PC-3 (cell line): ENCODE measurements around the gene BCL11B. TPM values are rescaled to one million over a fixed set of nuclear protein-coding genes. Genes with fewer than 3 reads are reported as not detected.

Experiments
- ATAC-seq: fragments of 200-7000 bp; cut with Tn5 transposase; 2 replicates; pipeline ENCODE4 v1.9.1; 2020; ENCODE audit warnings: mild to moderate bottlenecking, moderate library complexity
- BruUV-seq: library from RNA; stranded (reverse); fragments of 400-500 nt; replicated peaks from 2 replicates; lab custom pipeline; 2021; lab: Mats Ljungman, UMichigan
- CTCF ChIA-PET: fragments of 300-600 bp; sonication (Branson Sonifier 250); formaldehyde crosslinking; loops from one replicate; lab custom pipeline; 2022; ENCODE audit warnings: antibody characterized with exemption; lab: Charles Lee
- POLR2A ChIA-PET: fragments of 300-600 bp; sonication (Branson Sonifier 250); formaldehyde crosslinking; loops from one replicate; lab custom pipeline; 2022; ENCODE audit warnings: antibody characterized with exemption; ENCODE audit not compliant: unreplicated experiment; lab: Charles Lee
- DNase-seq: peaks from one replicate; pipeline ENCODE4 v3.0.0-alpha.2; 2015
- H2AFZ ChIP-seq: fragments of 300-600 bp; sonication (generic); 2 replicates; pipeline ENCODE4 v1.6.0; 2016; ENCODE audit warnings: antibody characterized with exemption, low read length
- H3F3A ChIP-seq: fragments of 300-600 bp; sonication (generic); one replicate; pipeline ENCODE4 v1.6.0; 2017; ENCODE audit warnings: antibody characterized with exemption, low read length, control low read depth, mild to moderate bottlenecking; ENCODE audit not compliant: unreplicated experiment
- H3K27ac ChIP-seq: fragments of 300-600 bp; sonication (generic); 2 replicates; pipeline ENCODE4 v1.5.1; 2016; ENCODE audit warnings: mild to moderate bottlenecking, low read length
- H3K27me3 ChIP-seq: fragments of 300-600 bp; sonication (generic); 2 replicates; pipeline ENCODE4 v1.6.1; 2016; ENCODE audit warnings: low read length, mixed read lengths
- H3K36me3 ChIP-seq: fragments of 300-600 bp; sonication (generic); 2 replicates; pipeline ENCODE4 v1.6.1; 2016; ENCODE audit warnings: low read depth, mixed run types, low read length, mixed read lengths
- H3K4me1 ChIP-seq: fragments of 300-600 bp; sonication (generic); 2 replicates; pipeline ENCODE4 v1.5.1; 2016; ENCODE audit warnings: low read length; ENCODE audit not compliant: insufficient read depth
- H3K4me2 ChIP-seq: fragments of 300-600 bp; sonication (generic); 2 replicates; pipeline ENCODE4 v1.6.0; 2016; ENCODE audit warnings: low read length
- H3K4me3 ChIP-seq: fragments of 300-600 bp; sonication (generic); 2 replicates; pipeline ENCODE4 v1.5.1; 2016; ENCODE audit warnings: mild to moderate bottlenecking, low read length, mixed read lengths
- H3K79me2 ChIP-seq: fragments of 300-600 bp; sonication (generic); 2 replicates; pipeline ENCODE4 v1.6.1; 2017; ENCODE audit warnings: low read length, mixed read lengths
- H3K9ac ChIP-seq: fragments of 300-600 bp; sonication (generic); 2 replicates; pipeline ENCODE4 v1.6.0; 2016; ENCODE audit warnings: mild to moderate bottlenecking, low read length
- H3K9me2 ChIP-seq: fragments of 300-600 bp; sonication (generic); replicated peaks from 2 replicates; pipeline ENCODE4 v1.6.1; 2016; ENCODE audit warnings: mixed run types, low read length, mixed read lengths
- H3K9me3 ChIP-seq: fragments of 300-600 bp; sonication (generic); 2 replicates; pipeline ENCODE4 v1.6.1; 2016; ENCODE audit warnings: low read length, mixed read lengths
- H4K20me1 ChIP-seq: fragments of 300-600 bp; sonication (generic); 2 replicates; pipeline ENCODE4 v1.6.1; 2016; ENCODE audit warnings: low read length, mixed read lengths
- EZH2 ChIP-seq: fragments of 300-600 bp; sonication (generic); IDR thresholded peaks from one replicate; pipeline ENCODE4 v1.6.1; 2017; ENCODE audit warnings: antibody characterized with exemption, mild to moderate bottlenecking, low read length; ENCODE audit not compliant: unreplicated experiment
- EZH2phosphoT487 ChIP-seq: fragments of 300-600 bp; sonication (generic); IDR thresholded peaks from 2 replicates; pipeline ENCODE4 v1.6.1; 2018; ENCODE audit warnings: mild to moderate bottlenecking, antibody characterized with exemption, low read length, borderline replicate concordance
- intact Hi-C: fragments of 100-400 bp; cut with micrococcal nuclease; formaldehyde crosslinking; loops from 2 replicates; pipeline ENCODE4 v1.9.0; 2023
- total RNA-seq: library from RNA; depleted of rRNA; stranded (reverse); fragments of >200 nt; gene quantifications from 2 replicates; pipeline ENCODE4 v1.2.3, GENCODE V29; 2014
- TF ChIP-seq, protein P1 (sequence below): fragments of 300-600 bp; sonication (generic); conservative IDR thresholded peaks from 2 replicates; pipeline ENCODE4 v1.5.1; 2017; ENCODE audit warnings: antibody characterized with exemption, low read depth, mild to moderate bottlenecking, low read length

The BCL11B gene
- total RNA-seq, 1 experiment from 2014 or later = 0.73 TPM

DNA sequence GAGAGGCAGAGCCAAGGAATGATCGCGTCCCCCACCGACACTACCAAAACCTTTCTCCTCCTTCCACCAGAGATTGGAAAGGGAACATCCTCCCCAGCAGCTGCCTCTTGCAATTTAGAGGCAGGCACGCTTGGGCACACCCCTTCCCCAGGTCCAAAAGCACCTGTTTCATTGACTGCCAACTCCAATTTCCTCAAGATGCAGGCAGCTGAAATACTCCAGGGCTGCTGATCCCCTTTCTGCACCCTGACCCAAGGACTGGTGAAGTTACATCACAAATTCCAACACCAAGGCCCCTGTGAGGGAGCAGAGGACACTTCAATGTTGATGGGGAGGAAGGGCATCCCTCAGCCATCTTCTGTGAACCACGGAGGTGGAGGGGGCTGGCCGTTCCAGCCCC is 33.8 kb downstream of the BCL11B start:
- Histone ChIP-seq H2AFZ (no peak overlapping the region), H3K4me1 (no peaks in the 10 kb centered on the region), H3K9ac (no peak overlapping the region), H3K27me3 (peaks cover 65% of the 10 kb centered on the region), H3K79me2 (no peaks in the 10 kb centered on the region), H3K27ac (no peak overlapping the region), H3K4me2 (no peak overlapping the region), H3F3A (no peaks in the 10 kb centered on the region), H3K9me3 (no peaks in the 10 kb centered on the region), H4K20me1 (no peaks in the 10 kb centered on the region), H3K36me3 (no peaks in the 10 kb centered on the region), H3K9me2 (no peaks in the 10 kb centered on the region), H3K4me3 (no peak overlapping the region)
- TF ChIP-seq EZH2phosphoT487 (no peak), EZH2 (no peak)
- TF ChIP-seq, protein P1, sequence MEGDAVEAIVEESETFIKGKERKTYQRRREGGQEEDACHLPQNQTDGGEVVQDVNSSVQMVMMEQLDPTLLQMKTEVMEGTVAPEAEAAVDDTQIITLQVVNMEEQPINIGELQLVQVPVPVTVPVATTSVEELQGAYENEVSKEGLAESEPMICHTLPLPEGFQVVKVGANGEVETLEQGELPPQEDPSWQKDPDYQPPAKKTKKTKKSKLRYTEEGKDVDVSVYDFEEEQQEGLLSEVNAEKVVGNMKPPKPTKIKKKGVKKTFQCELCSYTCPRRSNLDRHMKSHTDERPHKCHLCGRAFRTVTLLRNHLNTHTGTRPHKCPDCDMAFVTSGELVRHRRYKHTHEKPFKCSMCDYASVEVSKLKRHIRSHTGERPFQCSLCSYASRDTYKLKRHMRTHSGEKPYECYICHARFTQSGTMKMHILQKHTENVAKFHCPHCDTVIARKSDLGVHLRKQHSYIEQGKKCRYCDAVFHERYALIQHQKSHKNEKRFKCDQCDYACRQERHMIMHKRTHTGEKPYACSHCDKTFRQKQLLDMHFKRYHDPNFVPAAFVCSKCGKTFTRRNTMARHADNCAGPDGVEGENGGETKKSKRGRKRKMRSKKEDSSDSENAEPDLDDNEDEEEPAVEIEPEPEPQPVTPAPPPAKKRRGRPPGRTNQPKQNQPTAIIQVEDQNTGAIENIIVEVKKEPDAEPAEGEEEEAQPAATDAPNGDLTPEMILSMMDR = no peak
- POLR2A ChIA-PET = no interaction called here
- CTCF ChIA-PET = no interaction called here
- DNase-seq = no peak
- intact Hi-C loops = no loop called here
- BruUV-seq = no TSS peak
- ATAC-seq = no peak

DNA sequence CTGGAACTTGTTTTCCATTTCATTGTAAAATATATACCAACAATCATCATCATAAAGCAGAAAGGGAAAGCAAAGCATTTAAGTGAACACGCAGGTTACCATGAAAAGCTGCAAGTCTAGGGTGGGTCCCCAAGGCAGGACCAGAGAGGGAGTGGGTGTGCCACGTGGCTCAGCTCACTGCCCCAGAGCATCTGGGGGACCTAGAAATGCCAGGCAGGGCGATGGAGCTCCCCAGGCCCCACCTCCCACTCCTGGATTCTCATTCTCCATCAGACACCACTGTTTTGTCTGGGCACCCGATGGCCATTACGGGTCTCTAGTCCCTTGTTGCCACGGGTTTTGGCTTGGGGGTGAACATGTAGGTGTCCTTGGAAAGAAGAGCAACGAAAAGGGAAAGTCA is 34.7 kb downstream of the BCL11B start:
- TF ChIP-seq EZH2 = no peak
- TF ChIP-seq EZH2phosphoT487 = no peak
- Histone ChIP-seq H3K9ac (no peak overlapping the region), H3F3A (no peaks in the 10 kb centered on the region), H2AFZ (no peak overlapping the region), H3K4me2 (no peak overlapping the region), H3K27ac (no peak overlapping the region), H3K4me3 (no peak overlapping the region), H3K79me2 (no peaks in the 10 kb centered on the region), H3K4me1 (no peaks in the 10 kb centered on the region), H3K9me2 (no peaks in the 10 kb centered on the region), H3K27me3 (peaks cover 62% of the 10 kb centered on the region), H3K9me3 (no peaks in the 10 kb centered on the region), H3K36me3 (no peaks in the 10 kb centered on the region), H4K20me1 (no peaks in the 10 kb centered on the region)
- DNase-seq (no peak), ATAC-seq (no peak)
- BruUV-seq = no TSS peak
- ChIA-PET CTCF (no interaction called here), POLR2A (no interaction called here)
- intact Hi-C loops = no loop called here

DNA sequence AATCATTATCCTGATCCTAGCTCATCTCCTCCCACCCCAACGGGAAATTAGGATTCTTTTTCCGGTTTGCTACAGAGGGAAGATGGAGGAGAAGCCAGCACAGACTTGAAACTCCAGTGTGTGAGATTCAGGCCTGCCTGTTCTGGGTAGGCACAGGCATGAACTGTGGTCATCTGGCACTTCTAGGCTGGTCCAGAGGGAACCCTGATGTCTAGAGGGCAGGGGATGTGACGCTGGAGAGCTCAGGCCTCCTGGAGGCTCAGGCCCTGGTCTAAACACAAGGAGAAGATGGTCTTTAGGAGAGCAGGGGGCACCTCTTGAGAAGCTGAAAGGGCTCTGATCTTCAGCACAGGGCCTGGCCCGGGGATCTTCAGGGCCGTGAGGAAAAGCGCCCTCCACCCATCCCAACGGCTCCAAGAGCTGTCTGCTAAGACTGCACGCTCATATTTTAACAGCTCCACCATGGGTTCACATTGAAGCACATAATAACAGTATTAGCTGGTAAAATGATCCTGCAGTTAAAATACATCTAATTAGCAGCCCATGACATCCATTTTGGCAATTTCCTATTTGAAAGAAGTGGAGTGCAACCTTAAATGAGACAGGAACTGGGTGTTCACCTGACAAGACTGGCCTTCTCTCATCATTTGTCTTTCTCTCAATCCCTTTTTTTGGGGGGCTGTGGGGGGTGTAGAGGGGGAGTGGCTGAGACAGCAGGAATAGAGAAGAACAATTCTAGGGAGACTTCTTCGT is 35.4 kb downstream of the BCL11B start:
- Histone ChIP-seq H3F3A (no peaks in the 10 kb centered on the region), H3K9ac (no peak overlapping the region), H3K27ac (no peak overlapping the region), H3K9me3 (no peaks in the 10 kb centered on the region), H3K4me1 (no peaks in the 10 kb centered on the region), H3K36me3 (no peaks in the 10 kb centered on the region), H2AFZ (no peak overlapping the region), H4K20me1 (no peaks in the 10 kb centered on the region), H3K79me2 (no peaks in the 10 kb centered on the region), H3K9me2 (no peaks in the 10 kb centered on the region), H3K4me3 (no peak overlapping the region), H3K4me2 (no peak overlapping the region), H3K27me3 (peaks cover 62% of the 10 kb centered on the region)
- TF ChIP-seq, protein P1 = no peak
- TF ChIP-seq EZH2phosphoT487 (no peak), EZH2 (no peak)
- ATAC-seq (no peak), DNase-seq (no peak)
- ChIA-PET POLR2A (no interaction called here), CTCF (no interaction called here)
- no TSS peak for BruUV-seq
- intact Hi-C loops = no loop called here
